Measurements from ENCODE around the gene TPK1. TPM values are rescaled to one million over a fixed set of nuclear protein-coding genes. Genes with fewer than 3 reads are reported as not detected.

TPK1 gene
- polyA plus RNA-seq, 1 of the 3 experiments (the other 2 are of a cell fraction), result 3.3 TPM

DNA sequence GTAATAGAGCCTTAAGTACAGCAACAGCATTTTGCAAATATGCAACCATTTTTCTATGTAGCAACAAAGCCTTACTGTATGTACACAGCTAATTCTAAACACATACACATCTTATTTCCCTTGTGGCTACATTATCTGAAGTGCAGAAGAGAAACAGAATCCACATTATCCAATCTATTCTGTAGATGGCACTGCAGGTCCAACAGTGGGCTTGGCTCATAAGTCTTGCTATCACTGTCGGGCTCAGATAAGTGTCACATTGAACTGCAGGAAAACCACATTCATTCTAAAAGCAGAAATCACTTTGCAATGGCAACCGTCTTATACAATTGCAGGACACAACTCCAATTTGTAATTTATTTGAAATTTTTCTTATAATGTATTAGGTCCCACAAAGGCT is 322.5 kb downstream of the TPK1 start:
- Histone ChIP-seq H3K79me2 (ENCODE audit: insufficient read depth) (no peaks in the 10 kb centered on the region), H3K9me2 (no peaks in the 10 kb centered on the region), H3K9ac (no peak overlapping the region), H3K27me3 (ENCODE audit: insufficient read depth) (no peaks in the 10 kb centered on the region), H2AFZ (ENCODE audit: low read depth) (no peak overlapping the region), H3K4me1 (ENCODE audit: control insufficient read depth in 1 of 2, insufficient read depth in 2 of 2, low read depth in 1 of 2, low read length in 1 of 2) (no peaks in the 10 kb centered on the region), H4K20me1 (ENCODE audit: insufficient read depth) (no peaks in the 10 kb centered on the region), H3F3A (replicated peaks; ENCODE audit: insufficient read depth) (no peaks in the 10 kb centered on the region), H3K4me2 (no peak overlapping the region), H3K36me3 (replicated peaks in 1 of 2; ENCODE audit: control insufficient read depth in 1 of 2, insufficient read depth in 2 of 2, low read length in 1 of 2) (no peaks in the 10 kb centered on the region), H3K27ac (ENCODE audit: low read depth in 2 of 2, low read length in 1 of 2) (no peak overlapping the region), H3K4me3 (ENCODE audit: low read depth in 2 of 2, low read length in 1 of 2) (no peak overlapping the region), H3K9me3 (no peaks in the 10 kb centered on the region)
- WGBS (ENCODE audit: low lambda C conversion rate), result 11% methylated on average over 2 of the region's 2 CpGs
- ChIA-PET CTCF (no interaction called here), POLR2A (no interaction called here)
- no peak for DNase-seq
- TF ChIP-seq EZH2phosphoT487 (IDR thresholded peaks at IDR 0.05; ENCODE audit: borderline replicate concordance, low read depth) (no peak), RAD21 (IDR thresholded peaks at IDR 0.05; ENCODE audit: low read length) (peak; percentile 49), TCF12 (IDR thresholded peaks at IDR 0.05) (no peak), EP300 (IDR thresholded peaks at IDR 0.05; ENCODE audit: borderline replicate concordance in 1 of 2, low read depth in 1 of 2, low read length in 1 of 2) (no peak), RCOR1 (IDR thresholded peaks at IDR 0.05; ENCODE audit: low read length) (no peak), POLR2AphosphoS5 (IDR thresholded peaks at IDR 0.05; ENCODE audit: low read depth, low read length) (no peak), FOXM1 (IDR thresholded peaks at IDR 0.05; ENCODE audit: low read depth) (no peak), RXRA (IDR thresholded peaks at IDR 0.05; ENCODE audit: borderline replicate concordance, low read depth) (no peak)
- TF ChIP-seq, protein P1, sequence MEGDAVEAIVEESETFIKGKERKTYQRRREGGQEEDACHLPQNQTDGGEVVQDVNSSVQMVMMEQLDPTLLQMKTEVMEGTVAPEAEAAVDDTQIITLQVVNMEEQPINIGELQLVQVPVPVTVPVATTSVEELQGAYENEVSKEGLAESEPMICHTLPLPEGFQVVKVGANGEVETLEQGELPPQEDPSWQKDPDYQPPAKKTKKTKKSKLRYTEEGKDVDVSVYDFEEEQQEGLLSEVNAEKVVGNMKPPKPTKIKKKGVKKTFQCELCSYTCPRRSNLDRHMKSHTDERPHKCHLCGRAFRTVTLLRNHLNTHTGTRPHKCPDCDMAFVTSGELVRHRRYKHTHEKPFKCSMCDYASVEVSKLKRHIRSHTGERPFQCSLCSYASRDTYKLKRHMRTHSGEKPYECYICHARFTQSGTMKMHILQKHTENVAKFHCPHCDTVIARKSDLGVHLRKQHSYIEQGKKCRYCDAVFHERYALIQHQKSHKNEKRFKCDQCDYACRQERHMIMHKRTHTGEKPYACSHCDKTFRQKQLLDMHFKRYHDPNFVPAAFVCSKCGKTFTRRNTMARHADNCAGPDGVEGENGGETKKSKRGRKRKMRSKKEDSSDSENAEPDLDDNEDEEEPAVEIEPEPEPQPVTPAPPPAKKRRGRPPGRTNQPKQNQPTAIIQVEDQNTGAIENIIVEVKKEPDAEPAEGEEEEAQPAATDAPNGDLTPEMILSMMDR (IDR thresholded peaks at IDR 0.05), result peak; percentile 40

DNA sequence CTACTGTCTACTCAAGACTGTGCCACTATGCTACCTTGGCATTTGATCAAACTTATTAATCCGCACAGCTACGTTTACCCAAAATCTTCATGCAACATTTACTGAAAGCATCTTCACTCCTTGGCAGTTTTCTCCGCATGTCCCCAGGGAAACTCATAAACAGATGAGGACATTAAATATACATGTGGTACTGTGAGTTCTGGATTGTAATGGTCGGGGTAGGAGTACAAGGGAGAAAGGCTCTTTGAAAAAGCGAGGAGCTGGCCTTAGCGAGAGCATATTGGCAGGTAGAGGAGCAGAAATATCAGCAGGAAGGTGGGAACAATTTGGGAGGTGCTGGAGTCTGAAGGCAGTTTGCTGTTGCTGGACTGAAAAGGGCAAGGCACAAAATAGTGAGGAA is 325.2 kb downstream of the TPK1 start:
- no peak overlapping the region for H3K9ac ChIP-seq
- H3K27ac ChIP-seq (ENCODE audit: low read depth in 2 of 2, low read length in 1 of 2), result no peak overlapping the region
- WGBS (ENCODE audit: low lambda C conversion rate), result 23% methylated on average over 6 of the region's 6 CpGs
- no peaks in the 10 kb centered on the region for H4K20me1 ChIP-seq (ENCODE audit: insufficient read depth)
- no peaks in the 10 kb centered on the region for H3K4me1 ChIP-seq (ENCODE audit: control insufficient read depth in 1 of 2, insufficient read depth in 2 of 2, low read depth in 1 of 2, low read length in 1 of 2)
- H3K4me3 ChIP-seq (ENCODE audit: low read depth in 2 of 2, low read length in 1 of 2), result no peak overlapping the region
- H3F3A ChIP-seq (replicated peaks; ENCODE audit: insufficient read depth), result no peaks in the 10 kb centered on the region
- H3K9me3 ChIP-seq, result no peaks in the 10 kb centered on the region
- CTCF ChIA-PET, result interaction anchor here (0.7 kb wide), 1 partner anchor 38 kb away, joined by 3 read pairs; no protein-coding TSS in a partner anchor
- H3K9me2 ChIP-seq, result no peaks in the 10 kb centered on the region
- H3K27me3 ChIP-seq (ENCODE audit: insufficient read depth), result no peaks in the 10 kb centered on the region
- TF ChIP-seq ELF1 (IDR thresholded peaks at IDR 0.05) (no peak), POLR2AphosphoS5 (IDR thresholded peaks at IDR 0.05; ENCODE audit: low read depth, low read length) (no peak), RCOR1 (IDR thresholded peaks at IDR 0.05; ENCODE audit: low read length) (no peak), RAD21 (IDR thresholded peaks at IDR 0.05; ENCODE audit: low read length) (no peak), MXI1 (IDR thresholded peaks at IDR 0.05; ENCODE audit: low read depth, low read length) (no peak), RXRA (IDR thresholded peaks at IDR 0.05; ENCODE audit: borderline replicate concordance, low read depth) (no peak), GABPA (IDR thresholded peaks at IDR 0.05; ENCODE audit: low read depth) (no peak)
- TF ChIP-seq, protein P2, sequence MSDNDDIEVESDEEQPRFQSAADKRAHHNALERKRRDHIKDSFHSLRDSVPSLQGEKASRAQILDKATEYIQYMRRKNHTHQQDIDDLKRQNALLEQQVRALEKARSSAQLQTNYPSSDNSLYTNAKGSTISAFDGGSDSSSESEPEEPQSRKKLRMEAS (IDR thresholded peaks at IDR 0.05; ENCODE audit: low read depth), result no peak
- TF ChIP-seq, protein P3, sequence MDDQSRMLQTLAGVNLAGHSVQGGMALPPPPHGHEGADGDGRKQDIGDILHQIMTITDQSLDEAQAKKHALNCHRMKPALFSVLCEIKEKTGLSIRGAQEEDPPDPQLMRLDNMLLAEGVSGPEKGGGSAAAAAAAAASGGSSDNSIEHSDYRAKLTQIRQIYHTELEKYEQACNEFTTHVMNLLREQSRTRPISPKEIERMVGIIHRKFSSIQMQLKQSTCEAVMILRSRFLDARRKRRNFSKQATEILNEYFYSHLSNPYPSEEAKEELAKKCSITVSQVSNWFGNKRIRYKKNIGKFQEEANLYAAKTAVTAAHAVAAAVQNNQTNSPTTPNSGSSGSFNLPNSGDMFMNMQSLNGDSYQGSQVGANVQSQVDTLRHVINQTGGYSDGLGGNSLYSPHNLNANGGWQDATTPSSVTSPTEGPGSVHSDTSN (IDR thresholded peaks at IDR 0.05), result no peak
- TF ChIP-seq, protein P4, sequence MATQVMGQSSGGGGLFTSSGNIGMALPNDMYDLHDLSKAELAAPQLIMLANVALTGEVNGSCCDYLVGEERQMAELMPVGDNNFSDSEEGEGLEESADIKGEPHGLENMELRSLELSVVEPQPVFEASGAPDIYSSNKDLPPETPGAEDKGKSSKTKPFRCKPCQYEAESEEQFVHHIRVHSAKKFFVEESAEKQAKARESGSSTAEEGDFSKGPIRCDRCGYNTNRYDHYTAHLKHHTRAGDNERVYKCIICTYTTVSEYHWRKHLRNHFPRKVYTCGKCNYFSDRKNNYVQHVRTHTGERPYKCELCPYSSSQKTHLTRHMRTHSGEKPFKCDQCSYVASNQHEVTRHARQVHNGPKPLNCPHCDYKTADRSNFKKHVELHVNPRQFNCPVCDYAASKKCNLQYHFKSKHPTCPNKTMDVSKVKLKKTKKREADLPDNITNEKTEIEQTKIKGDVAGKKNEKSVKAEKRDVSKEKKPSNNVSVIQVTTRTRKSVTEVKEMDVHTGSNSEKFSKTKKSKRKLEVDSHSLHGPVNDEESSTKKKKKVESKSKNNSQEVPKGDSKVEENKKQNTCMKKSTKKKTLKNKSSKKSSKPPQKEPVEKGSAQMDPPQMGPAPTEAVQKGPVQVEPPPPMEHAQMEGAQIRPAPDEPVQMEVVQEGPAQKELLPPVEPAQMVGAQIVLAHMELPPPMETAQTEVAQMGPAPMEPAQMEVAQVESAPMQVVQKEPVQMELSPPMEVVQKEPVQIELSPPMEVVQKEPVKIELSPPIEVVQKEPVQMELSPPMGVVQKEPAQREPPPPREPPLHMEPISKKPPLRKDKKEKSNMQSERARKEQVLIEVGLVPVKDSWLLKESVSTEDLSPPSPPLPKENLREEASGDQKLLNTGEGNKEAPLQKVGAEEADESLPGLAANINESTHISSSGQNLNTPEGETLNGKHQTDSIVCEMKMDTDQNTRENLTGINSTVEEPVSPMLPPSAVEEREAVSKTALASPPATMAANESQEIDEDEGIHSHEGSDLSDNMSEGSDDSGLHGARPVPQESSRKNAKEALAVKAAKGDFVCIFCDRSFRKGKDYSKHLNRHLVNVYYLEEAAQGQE (IDR thresholded peaks at IDR 0.05; ENCODE audit: low read depth, low read length), result no peak
- no peak overlapping the region for H3K4me2 ChIP-seq
- DNase-seq, result no peak
- no peak overlapping the region for H2AFZ ChIP-seq (ENCODE audit: low read depth)
- POLR2A ChIA-PET, result no interaction called here
- H3K79me2 ChIP-seq (ENCODE audit: insufficient read depth), result no peaks in the 10 kb centered on the region
- no peaks in the 10 kb centered on the region for H3K36me3 ChIP-seq (replicated peaks in 1 of 2; ENCODE audit: control insufficient read depth in 1 of 2, insufficient read depth in 2 of 2, low read length in 1 of 2)
